Measurements from ENCODE around the gene PPIA. TPM values are rescaled to one million over a fixed set of nuclear protein-coding genes. Genes with fewer than 3 reads are reported as not detected.

Gene PPIA
- total RNA-seq, 1 donor from 2014 or later: 935 TPM

GRCh38 chr7:44847509-44847919 is 51.0 kb downstream of the PPIA start:
- peak overlapping the region; percentile 99 for H3K27ac Mint-ChIP-seq
- DNase-seq (ENCODE audit: low spot score in 2 of 2, unreplicated experiment in 2 of 2): peak; percentile 77 to 91
- TF ChIP-seq CTCF (IDR thresholded peaks at IDR 0.05; ENCODE audit: unreplicated experiment): peak; percentile 87
- H3K9me3 Mint-ChIP-seq: no peaks in the 10 kb centered on the region
- no peaks in the 10 kb centered on the region for H3K36me3 Mint-ChIP-seq
- H3K27me3 Mint-ChIP-seq (ENCODE audit: low read depth): no peaks in the 10 kb centered on the region
- peaks cover 28% of the 10 kb centered on the region for H3K4me1 Mint-ChIP-seq
- peak overlapping the region; percentile 96 for H3K4me3 Mint-ChIP-seq

- no peaks in the 10 kb centered on the region for H3K9me3 Mint-ChIP-seq
- no peaks in the 10 kb centered on the region for H3K27me3 Mint-ChIP-seq (ENCODE audit: low read depth)
- H3K4me1 Mint-ChIP-seq: peaks cover 28% of the 10 kb centered on the region
- peak; percentile 2 for TF ChIP-seq CTCF (IDR thresholded peaks at IDR 0.05; ENCODE audit: unreplicated experiment)
- peak within 1 kb of the TSS; percentile 99 for H3K27ac Mint-ChIP-seq
- peak within 1 kb of the TSS; percentile 96 for H3K4me3 Mint-ChIP-seq
- peak; percentile 99 to 100 for DNase-seq (ENCODE audit: low spot score in 2 of 2, unreplicated experiment in 2 of 2)
- H3K36me3 Mint-ChIP-seq: no peaks in the 10 kb centered on the region
Observed at GRCh38 chr7:44847920-44848634, 51.6 kb downstream of the PPIA start, which contains the start of gene H2AZ2. H2AZ2 (minus strand) TSS chr7:44848087; CDS start chr7:44847971, 116 bp downstream.

- H3K9me3 Mint-ChIP-seq: no peaks in the 10 kb centered on the region
- DNase-seq (ENCODE audit: low spot score in 2 of 2, unreplicated experiment in 2 of 2): no peak
- no peaks in the 10 kb centered on the region for H3K27me3 Mint-ChIP-seq (ENCODE audit: low read depth)
- H3K27ac Mint-ChIP-seq: peak overlapping the region; percentile 98
- no peak for TF ChIP-seq CTCF (IDR thresholded peaks at IDR 0.05; ENCODE audit: unreplicated experiment)
- H3K4me1 Mint-ChIP-seq: peaks cover 28% of the 10 kb centered on the region
- H3K36me3 Mint-ChIP-seq: no peaks in the 10 kb centered on the region
- H3K4me3 Mint-ChIP-seq: peak overlapping the region; percentile 96
Observed at GRCh38 chr7:44849259-44849884, 52.9 kb downstream of the PPIA start.

- peak overlapping the region; percentile 96 for H3K4me3 Mint-ChIP-seq
- no peaks in the 10 kb centered on the region for H3K27me3 Mint-ChIP-seq (ENCODE audit: low read depth)
- peak overlapping the region; percentile 25 for H3K27ac Mint-ChIP-seq
- no peaks in the 10 kb centered on the region for H3K9me3 Mint-ChIP-seq
- no peak for DNase-seq (ENCODE audit: low spot score in 2 of 2, unreplicated experiment in 2 of 2)
- TF ChIP-seq CTCF (IDR thresholded peaks at IDR 0.05; ENCODE audit: unreplicated experiment): no peak
- H3K4me1 Mint-ChIP-seq: peaks cover 27% of the 10 kb centered on the region
- H3K36me3 Mint-ChIP-seq: no peaks in the 10 kb centered on the region
Observed at GRCh38 chr7:44849885-44850544, 53.5 kb downstream of the PPIA start.

GRCh38 chr7:44852590-44852989 is 56.1 kb downstream of the PPIA start:
- TF ChIP-seq CTCF (IDR thresholded peaks at IDR 0.05; ENCODE audit: unreplicated experiment): no peak
- H3K9me3 Mint-ChIP-seq: no peaks in the 10 kb centered on the region
- H3K27me3 Mint-ChIP-seq (ENCODE audit: low read depth): no peaks in the 10 kb centered on the region
- H3K4me1 Mint-ChIP-seq: peaks cover 9% of the 10 kb centered on the region
- H3K27ac Mint-ChIP-seq: no peak overlapping the region
- no peak for DNase-seq (ENCODE audit: low spot score in 2 of 2, unreplicated experiment in 2 of 2)
- H3K36me3 Mint-ChIP-seq: no peaks in the 10 kb centered on the region
- H3K4me3 Mint-ChIP-seq: no peak overlapping the region

Other genes with a start within 250 kb of the PPIA start
- gene DDX56, start 222.8 kb upstream of the PPIA start, total RNA-seq: 89.0 to 104 TPM (median 96.8 TPM) in 3 replicates
- gene TMED4, start 214.4 kb upstream of the PPIA start, total RNA-seq: 97.0 to 97.7 TPM (median 97.6 TPM) in 3 replicates
- gene OGDH, start 190.1 kb upstream of the PPIA start, total RNA-seq: 67.4 to 72.8 TPM (median 71.2 TPM) in 3 replicates
- 164 to 169 TPM (median 164 TPM) in 3 replicates for gene ZMIZ2, start 47.8 kb upstream of the PPIA start, total RNA-seq
- gene H2AZ2, start 51.4 kb downstream of the PPIA start, total RNA-seq: 150 to 156 TPM (median 156 TPM) in 3 replicates
- 33.2 to 33.7 TPM (median 33.5 TPM) in 3 replicates for gene PURB, start 88.8 kb downstream of the PPIA start, total RNA-seq
- gene MYO1G, start 182.3 kb downstream of the PPIA start, total RNA-seq: 0.65 to 0.69 TPM (median 0.66 TPM) in 3 replicates
- 32.3 to 35.1 TPM (median 34.1 TPM) in 3 replicates for gene CCM2, start 203.5 kb downstream of the PPIA start, total RNA-seq